Measurements from ENCODE around the gene CELSR2. TPM values are rescaled to one million over a fixed set of nuclear protein-coding genes. Genes with fewer than 3 reads are reported as not detected.

CELSR2 gene
- total RNA-seq, 4 donors from 2014 or later: 23.4 to 57.2 (median 39.9) TPM

GRCh38 chr1:109246141-109246551 is 3.2 kb upstream of the CELSR2 start:
- WGBS, 2 donors: 70 to 89% methylated on average over 4 to 6 of the region's 7 CpGs
- H3K9me3 ChIP-seq: no peaks in the 10 kb centered on the region
- no peak overlapping the region for H3K4me3 ChIP-seq
- H3K4me1 ChIP-seq: peaks cover 15 to 39% (median 18%) of the 10 kb centered on the region in 3 donors
- peaks cover 0 to 3% (median 0%) of the 10 kb centered on the region in 3 donors for H3K36me3 ChIP-seq
- no peak for TF ChIP-seq CTCF (IDR thresholded peaks at IDR 0.05)
- TF ChIP-seq POLR2A (IDR thresholded peaks at IDR 0.05): no peak
- DNase-seq: no peak
- intact Hi-C loops (cut with DNase I): no loop called here
- H3K27me3 ChIP-seq: peaks cover 0 to 3% (median 0%) of the 10 kb centered on the region in 4 donors
- no peak overlapping the region for H3K27ac ChIP-seq

GRCh38 chr1:109247401-109248365 is 1.7 kb upstream of the CELSR2 start:
- DNase-seq: no peak
- intact Hi-C loops (cut with DNase I): no loop called here
- H3K27ac ChIP-seq: no peak overlapping the region
- H3K9me3 ChIP-seq: no peaks in the 10 kb centered on the region
- TF ChIP-seq POLR2A (IDR thresholded peaks at IDR 0.05): no peak
- TF ChIP-seq CTCF (IDR thresholded peaks at IDR 0.05): no peak
- peaks cover 0 to 3% (median 0%) of the 10 kb centered on the region in 4 donors for H3K27me3 ChIP-seq
- H3K36me3 ChIP-seq: peaks cover 0 to 19% (median 0%) of the 10 kb centered on the region in 3 donors
- peaks cover 9 to 39% (median 12%) of the 10 kb centered on the region in 3 donors for H3K4me1 ChIP-seq
- H3K4me3 ChIP-seq: no peak overlapping the region
- 88 to 95% methylated on average over 6 to 7 of the region's 8 CpGs for WGBS, 2 donors

GRCh38 chr1:109248444-109248796 is 919 bp upstream of the CELSR2 start:
- no peak for DNase-seq
- no peak for TF ChIP-seq POLR2A (IDR thresholded peaks at IDR 0.05)
- TF ChIP-seq CTCF (IDR thresholded peaks at IDR 0.05): no peak

GRCh38 chr1:109249654-109250401 is 489 bp downstream of the CELSR2 start:
- no CpG with 5 or more reads among the region's 80 CpGs for WGBS, 2 donors
- peak overlapping the region; percentile 62 to 85 (median 82) for H3K4me3 ChIP-seq
- TF ChIP-seq POLR2A (IDR thresholded peaks at IDR 0.05) (no peak), CTCF (IDR thresholded peaks at IDR 0.05) (no peak)
- peaks cover 0 to 3% (median 0%) of the 10 kb centered on the region in 4 donors for H3K27me3 ChIP-seq
- peak overlapping the region; percentile 62 to 87 (median 79) for H3K27ac ChIP-seq
- no peaks in the 10 kb centered on the region for H3K9me3 ChIP-seq
- intact Hi-C loops (cut with DNase I): loop anchor here (10.0 kb wide), 1 partner anchor 45 kb away; no protein-coding TSS in a partner anchor
- DNase-seq: no peak
- H3K4me1 ChIP-seq: peaks cover 21 to 60% (median 25%) of the 10 kb centered on the region in 3 donors
- peaks cover 0 to 20% (median 0%) of the 10 kb centered on the region in 3 donors for H3K36me3 ChIP-seq

More at GRCh38 chr1:109248444-109248796, 919 bp upstream of the CELSR2 start:
- H3K36me3 ChIP-seq: peaks cover 0 to 20% (median 0%) of the 10 kb centered on the region in 3 donors
- peaks cover 9 to 46% (median 12%) of the 10 kb centered on the region in 3 donors for H3K4me1 ChIP-seq
- no peak overlapping the region for H3K4me3 ChIP-seq
- 80 to 100% methylated on average over 1 of the region's 7 CpGs for WGBS, 2 donors
- no peak overlapping the region for H3K27ac ChIP-seq
- intact Hi-C loops (cut with DNase I): no loop called here
- no peaks in the 10 kb centered on the region for H3K9me3 ChIP-seq
- peaks cover 0 to 3% (median 0%) of the 10 kb centered on the region in 4 donors for H3K27me3 ChIP-seq

All from esophagus squamous epithelium (tissue), 5 donors.